Panc1 (cell line): ENCODE measurements around the gene MACROD1.

Experiments
- CTCF ChIP-seq: fragments of 450-650 bp; IDR thresholded peaks from 2 replicates; pipeline ENCODE4 v1.5.1; 2017; ENCODE audit warnings: mild to moderate bottlenecking
- POLR2AphosphoS5 ChIP-seq: IDR thresholded peaks from 2 replicates; pipeline ENCODE4 v1.6.1; 2012; ENCODE audit warnings: mild to moderate bottlenecking, low read depth, low read length, moderate library complexity
- TCF7L2 ChIP-seq: IDR thresholded peaks from 2 replicates; pipeline ENCODE4 v1.6.1; 2011; ENCODE audit warnings: mild to moderate bottlenecking, low read depth, low read length, inconsistent platforms
- TF ChIP-seq, protein P1 (sequence below), 2 experiments: IDR thresholded peaks; 2 replicates each; pipeline ENCODE4 v1.6.1; 2011 to 2012; ENCODE audit warnings: low read depth in 2 of 2, control low read depth in 1 of 2, low read length in 1 of 2, mild to moderate bottlenecking in 1 of 2, moderate library complexity in 1 of 2; ENCODE audit not compliant: insufficient read depth in 1 of 2

DNA sequence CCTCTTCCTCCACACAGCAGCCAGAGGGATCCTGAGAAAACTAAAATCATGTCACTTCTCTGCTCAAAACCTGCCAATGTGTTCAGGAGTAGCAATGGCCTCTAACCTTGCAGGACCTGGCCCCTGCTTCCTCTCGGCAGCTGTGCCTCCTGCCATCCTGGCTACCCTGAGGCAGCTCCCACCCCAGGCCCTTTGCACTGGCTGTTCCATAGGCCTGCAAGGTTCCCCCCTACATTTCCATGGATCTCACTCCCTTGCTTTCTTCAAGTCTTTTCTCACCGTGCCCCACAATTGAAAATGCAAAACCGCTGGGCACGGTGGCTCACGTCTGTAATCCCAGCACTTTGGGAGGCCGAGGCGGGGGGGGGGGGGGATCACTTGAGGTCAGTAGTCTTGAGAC, 18.0 kb upstream of the MACROD1 start:
- TF ChIP-seq CTCF (no peak), POLR2AphosphoS5 (no peak), TCF7L2 (no peak)
- TF ChIP-seq, protein P1, sequence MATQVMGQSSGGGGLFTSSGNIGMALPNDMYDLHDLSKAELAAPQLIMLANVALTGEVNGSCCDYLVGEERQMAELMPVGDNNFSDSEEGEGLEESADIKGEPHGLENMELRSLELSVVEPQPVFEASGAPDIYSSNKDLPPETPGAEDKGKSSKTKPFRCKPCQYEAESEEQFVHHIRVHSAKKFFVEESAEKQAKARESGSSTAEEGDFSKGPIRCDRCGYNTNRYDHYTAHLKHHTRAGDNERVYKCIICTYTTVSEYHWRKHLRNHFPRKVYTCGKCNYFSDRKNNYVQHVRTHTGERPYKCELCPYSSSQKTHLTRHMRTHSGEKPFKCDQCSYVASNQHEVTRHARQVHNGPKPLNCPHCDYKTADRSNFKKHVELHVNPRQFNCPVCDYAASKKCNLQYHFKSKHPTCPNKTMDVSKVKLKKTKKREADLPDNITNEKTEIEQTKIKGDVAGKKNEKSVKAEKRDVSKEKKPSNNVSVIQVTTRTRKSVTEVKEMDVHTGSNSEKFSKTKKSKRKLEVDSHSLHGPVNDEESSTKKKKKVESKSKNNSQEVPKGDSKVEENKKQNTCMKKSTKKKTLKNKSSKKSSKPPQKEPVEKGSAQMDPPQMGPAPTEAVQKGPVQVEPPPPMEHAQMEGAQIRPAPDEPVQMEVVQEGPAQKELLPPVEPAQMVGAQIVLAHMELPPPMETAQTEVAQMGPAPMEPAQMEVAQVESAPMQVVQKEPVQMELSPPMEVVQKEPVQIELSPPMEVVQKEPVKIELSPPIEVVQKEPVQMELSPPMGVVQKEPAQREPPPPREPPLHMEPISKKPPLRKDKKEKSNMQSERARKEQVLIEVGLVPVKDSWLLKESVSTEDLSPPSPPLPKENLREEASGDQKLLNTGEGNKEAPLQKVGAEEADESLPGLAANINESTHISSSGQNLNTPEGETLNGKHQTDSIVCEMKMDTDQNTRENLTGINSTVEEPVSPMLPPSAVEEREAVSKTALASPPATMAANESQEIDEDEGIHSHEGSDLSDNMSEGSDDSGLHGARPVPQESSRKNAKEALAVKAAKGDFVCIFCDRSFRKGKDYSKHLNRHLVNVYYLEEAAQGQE (IDR thresholded peaks at IDR 0.05; ENCODE audit: insufficient read depth in 1 of 2, low read depth in 2 of 2, low read length in 1 of 2): no peak
